Hepatocyte (in vitro differentiated cells): ENCODE results near the gene NRP1.

ENCODE experiments used
- EZH2 ChIP-seq: fragments of 200-600 bp; sonication (generic); IDR thresholded peaks from 2 replicates; pipeline ENCODE4 v1.6.1; 2016; ENCODE audit warnings: antibody characterized with exemption, mild to moderate bottlenecking, borderline replicate concordance
- TF ChIP-seq, protein P1 (sequence below): fragments of 200-600 bp; sonication (generic); IDR thresholded peaks from 2 replicates; pipeline ENCODE4 v1.5.1; 2016; ENCODE audit warnings: antibody characterized with exemption, mild to moderate bottlenecking; ENCODE audit not compliant: poor library complexity

DNA sequence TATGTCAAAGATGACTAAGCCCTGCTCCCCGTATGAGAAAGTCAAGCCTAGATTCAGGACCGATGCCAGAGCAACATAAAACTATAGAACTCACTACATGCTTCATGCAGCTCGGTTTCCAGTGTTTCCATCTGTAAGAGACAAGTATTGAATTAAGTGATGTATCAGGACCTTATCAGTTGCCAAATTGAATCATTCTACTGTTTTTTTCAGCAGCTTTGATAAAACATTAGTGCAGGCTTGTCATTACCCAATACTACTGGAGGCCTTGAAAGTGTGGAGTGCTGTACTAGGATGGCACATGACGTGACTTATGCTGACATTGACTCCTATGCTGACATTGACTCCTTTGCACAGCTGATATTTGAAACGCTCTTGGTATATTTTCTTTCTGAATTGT lies 10.8 kb upstream of the NRP1 start:
- TF ChIP-seq, protein P1, sequence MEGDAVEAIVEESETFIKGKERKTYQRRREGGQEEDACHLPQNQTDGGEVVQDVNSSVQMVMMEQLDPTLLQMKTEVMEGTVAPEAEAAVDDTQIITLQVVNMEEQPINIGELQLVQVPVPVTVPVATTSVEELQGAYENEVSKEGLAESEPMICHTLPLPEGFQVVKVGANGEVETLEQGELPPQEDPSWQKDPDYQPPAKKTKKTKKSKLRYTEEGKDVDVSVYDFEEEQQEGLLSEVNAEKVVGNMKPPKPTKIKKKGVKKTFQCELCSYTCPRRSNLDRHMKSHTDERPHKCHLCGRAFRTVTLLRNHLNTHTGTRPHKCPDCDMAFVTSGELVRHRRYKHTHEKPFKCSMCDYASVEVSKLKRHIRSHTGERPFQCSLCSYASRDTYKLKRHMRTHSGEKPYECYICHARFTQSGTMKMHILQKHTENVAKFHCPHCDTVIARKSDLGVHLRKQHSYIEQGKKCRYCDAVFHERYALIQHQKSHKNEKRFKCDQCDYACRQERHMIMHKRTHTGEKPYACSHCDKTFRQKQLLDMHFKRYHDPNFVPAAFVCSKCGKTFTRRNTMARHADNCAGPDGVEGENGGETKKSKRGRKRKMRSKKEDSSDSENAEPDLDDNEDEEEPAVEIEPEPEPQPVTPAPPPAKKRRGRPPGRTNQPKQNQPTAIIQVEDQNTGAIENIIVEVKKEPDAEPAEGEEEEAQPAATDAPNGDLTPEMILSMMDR = no peak
- TF ChIP-seq EZH2 = no peak
